ENCODE results near the gene BEND4. TPM values are rescaled to one million over a fixed set of nuclear protein-coding genes. Genes with fewer than 3 reads are reported as not detected.

Gene BEND4
- total and polyA plus RNA-seq, 5 experiments from 2014 or later, result 0.07 to 0.85 (median 0.31) TPM

GRCh38 chr4:42080306-42080705 is 72.1 kb downstream of the BEND4 start:
- peaks cover 6 to 68% (median 40%) of the 10 kb centered on the region in 3 donors for H3K36me3 Mint-ChIP-seq
- H3K4me3 Mint-ChIP-seq, result no peak overlapping the region

GRCh38 chr4:42078184-42078801 is 74.2 kb downstream of the BEND4 start:
- no peak for DNase-seq
- H3K4me3 Mint-ChIP-seq, result no peak overlapping the region
- H3K27ac Mint-ChIP-seq, result peak overlapping the region in 1 of 10 donors; percentile 15
- POLR2A ChIA-PET, result no interaction called here
- H3K27me3 Mint-ChIP-seq, result no peaks in the 10 kb centered on the region
- no peak for ATAC-seq
- H3K36me3 Mint-ChIP-seq, result peaks cover 6 to 65% (median 35%) of the 10 kb centered on the region in 3 donors
- H3K4me1 Mint-ChIP-seq, result peaks cover 0 to 1% (median 0%) of the 10 kb centered on the region in 4 donors
- no peaks in the 10 kb centered on the region for H3K9me3 Mint-ChIP-seq

More at GRCh38 chr4:42080306-42080705, 72.1 kb downstream of the BEND4 start:
- Mint-ChIP-seq H3K4me1 (no peaks in the 10 kb centered on the region), H3K27ac (peak overlapping the region in 1 of 10 donors; percentile 66), H3K27me3 (no peaks in the 10 kb centered on the region), H3K9me3 (no peaks in the 10 kb centered on the region)
- DNase-seq, result no peak
- POLR2A ChIA-PET, result interaction anchor here (0.5 kb wide), 1 partner anchor 320 kb away, joined by 3 read pairs; no protein-coding TSS in a partner anchor
- ATAC-seq, result no peak

GRCh38 chr4:42074294-42074693 is 78.2 kb downstream of the BEND4 start:
- peak overlapping the region in 1 of 10 donors; percentile 0 for H3K27ac Mint-ChIP-seq
- ATAC-seq (no peak), DNase-seq (no peak)
- peaks cover 0 to 1% (median 0%) of the 10 kb centered on the region in 4 donors for H3K4me1 Mint-ChIP-seq
- H3K27me3 Mint-ChIP-seq, result no peaks in the 10 kb centered on the region
- no peak overlapping the region for H3K4me3 Mint-ChIP-seq
- peaks cover 0 to 62% (median 29%) of the 10 kb centered on the region in 3 donors for H3K36me3 Mint-ChIP-seq
- POLR2A ChIA-PET, result no interaction called here
- H3K9me3 Mint-ChIP-seq, result no peaks in the 10 kb centered on the region

- DNase-seq (no peak), ATAC-seq (no peak)
- Mint-ChIP-seq H3K27me3 (no peaks in the 10 kb centered on the region), H3K36me3 (peaks cover 0 to 60% (median 17%) of the 10 kb centered on the region in 3 donors), H3K9me3 (no peaks in the 10 kb centered on the region), H3K27ac (no peak overlapping the region), H3K4me1 (peaks cover 0 to 1% (median 0%) of the 10 kb centered on the region in 4 donors), H3K4me3 (no peak overlapping the region)
- POLR2A ChIA-PET, result no interaction called here
Measured at GRCh38 chr4:42070463-42070862, 82.0 kb downstream of the BEND4 start.

GRCh38 chr4:42067264-42067663 is 85.2 kb downstream of the BEND4 start:
- Mint-ChIP-seq H3K4me3 (no peak overlapping the region), H3K36me3 (peaks cover 0 to 69% (median 22%) of the 10 kb centered on the region in 3 donors), H3K9me3 (no peaks in the 10 kb centered on the region), H3K4me1 (peaks cover 0 to 1% (median 0%) of the 10 kb centered on the region in 4 donors), H3K27me3 (no peaks in the 10 kb centered on the region), H3K27ac (no peak overlapping the region)
- DNase-seq (no peak), ATAC-seq (no peak)
- POLR2A ChIA-PET, result no interaction called here

GRCh38 chr4:42066402-42066801 is 86.1 kb downstream of the BEND4 start:
- POLR2A ChIA-PET, result no interaction called here
- ATAC-seq (no peak), DNase-seq (no peak)
- Mint-ChIP-seq H3K27me3 (no peaks in the 10 kb centered on the region), H3K4me3 (no peak overlapping the region), H3K9me3 (no peaks in the 10 kb centered on the region), H3K4me1 (peaks cover 0 to 1% (median 0%) of the 10 kb centered on the region in 4 donors), H3K36me3 (peaks cover 0 to 69% (median 20%) of the 10 kb centered on the region in 3 donors), H3K27ac (no peak overlapping the region)

Other genes with a start within 250 kb of the BEND4 start
- gene TMEM33, start 217.2 kb downstream of the BEND4 start, total RNA-seq, result 10 to 100 TPM; 35.4 to 40.1 TPM
- gene TMEM33, start 217.2 kb downstream of the BEND4 start, polyA plus RNA-seq, result 10 to 100 TPM in 2 of 3 donors, 1 to 10 TPM in 1; 9.8 to 16.6 (median 15.2) TPM
- gene DCAF4L1, start 170.9 kb downstream of the BEND4 start, total RNA-seq, result under 1 TPM; 0.55 to 0.78 TPM
- under 1 TPM in 1 of 3 donors, not detected in 2; 0.06 TPM for gene DCAF4L1, start 170.9 kb downstream of the BEND4 start, polyA plus RNA-seq
- gene SLC30A9, start 162.1 kb downstream of the BEND4 start, total RNA-seq, result 10 to 100 TPM; 29.3 to 32.2 TPM
- gene SLC30A9, start 162.1 kb downstream of the BEND4 start, polyA plus RNA-seq, result 10 to 100 TPM; 38.1 to 40.9 (median 38.9) TPM
- not detected for gene SHISA3, start 244.8 kb upstream of the BEND4 start, total RNA-seq
- not detected for gene SHISA3, start 244.8 kb upstream of the BEND4 start, polyA plus RNA-seq

All from naive thymus-derived CD8-positive, alpha-beta T cell (primary cell).